K562 (cell line): ENCODE measurements around the gene VSIG10. TPM values are rescaled to one million over a fixed set of nuclear protein-coding genes. Genes with fewer than 3 reads are reported as not detected.

Experiments
- BRD9 ChIP-seq: fragments of 450-650 bp; IDR thresholded peaks from 2 replicates; pipeline ENCODE4 v1.6.1; 2018; ENCODE audit warnings: low read depth; ENCODE audit not compliant: partially characterized antibody
- EP300 ChIP-seq: IDR thresholded peaks from 2 replicates; pipeline ENCODE4 v1.6.1; 2012; ENCODE audit warnings: low read length, improper control_type of control experiment
- GABPA ChIP-seq: fragments of 200-800 bp; sonication (Bioruptor generic); conservative IDR thresholded peaks from 2 replicates; pipeline ENCODE4 v1.6.1; 2016; ENCODE audit warnings: low read depth, missing genetic modification characterization, missing compliant biosample characterization
- NFRKB ChIP-seq: fragments of 450-650 bp; IDR thresholded peaks from 2 replicates; pipeline ENCODE4 v1.6.1; 2016; ENCODE audit warnings: low read depth
- REST ChIP-seq, 2 experiments: fragments of 450-650 bp; formaldehyde crosslinking in 1 of 2; IDR thresholded peaks; 2 replicates each; pipeline versions ENCODE4 v1.4.0 to v1.6.1; 2014 to 2020; ENCODE audit warnings: mild to moderate bottlenecking in 2 of 2, borderline replicate concordance in 1 of 2, low read depth in 1 of 2
- SMAD2 ChIP-seq: fragments of 150-350 bp; IDR thresholded peaks from 2 replicates; pipeline ENCODE4 v1.6.1; 2014; ENCODE audit warnings: low read depth, mild to moderate bottlenecking, low read length
- SMARCC2 ChIP-seq: fragments of 450-650 bp; IDR thresholded peaks from 2 replicates; pipeline ENCODE4 v1.6.1; 2017; ENCODE audit warnings: antibody characterized with exemption, moderate library complexity, mild to moderate bottlenecking, low read depth
- SRSF3 ChIP-seq: fragments of 200-400 bp; formaldehyde crosslinking; IDR thresholded peaks from 2 replicates; pipeline ENCODE4 v1.6.1; 2016; ENCODE audit warnings: mild to moderate bottlenecking, low read length, moderate library complexity; ENCODE audit not compliant: insufficient read depth
- ZNF280A ChIP-seq: fragments of 450-650 bp; IDR thresholded peaks from 2 replicates; pipeline ENCODE4 v1.6.1; 2018; ENCODE audit warnings: mild to moderate bottlenecking, low read depth; ENCODE audit not compliant: partially characterized antibody
- ZNF511 ChIP-seq: sonication (generic); formaldehyde crosslinking; IDR thresholded peaks from 2 replicates; pipeline ENCODE4 v1.8.0; 2022; ENCODE audit warnings: mild to moderate bottlenecking, missing genetic modification reagents
- ZNF766 ChIP-seq: fragments of 200-800 bp; sonication (Bioruptor generic); conservative IDR thresholded peaks from 2 replicates; pipeline ENCODE4 v1.6.1; 2016; ENCODE audit warnings: missing genetic modification characterization, missing compliant biosample characterization
- polyA plus RNA-seq, 8 experiments: library from polyadenylated mRNA; depleted of rRNA in 4 of 8; stranded (reverse) in 5 of 8; unstranded in 3 of 8; fragments of >200 nt; fragmentation: Nextera tagmentation in 2 of 8; fragmentation: Illumina TruSeq in 1 of 8; extraction: Ambion mirVana in 2 of 8; extraction: Trizol in 1 of 8; gene quantifications; 2 replicates each; pipeline versions ENCODE4 v1.2.1 to v1.2.3, GENCODE V29; 2011 to 2014; ENCODE audit warnings: inconsistent platforms in 1 of 8, missing spikeins in 1 of 8
- total RNA-seq, 7 experiments: library from RNA; depleted of rRNA in 6 of 7; stranded (reverse); fragments of >200 nt in 6 of 7; fragmentation: Illumina TruSeq in 2 of 7; extraction: Trizol in 2 of 7; gene quantifications; 2 replicates each; pipeline versions ENCODE4 v1.2.1 to v1.2.3, GENCODE V29; 2011 to 2021; ENCODE audit warnings: low replicate concordance in 1 of 7
- TF ChIP-seq, protein P1 (sequence below), 3 experiments: fragments of 200-800 bp in 1 of 3; sonication (Bioruptor generic) in 1 of 3; sonication (generic) in 1 of 3; formaldehyde crosslinking in 1 of 3; IDR thresholded peaks; 2 replicates each; pipeline versions ENCODE4 v1.6.1 to v1.8.0; 2016 to 2022; ENCODE audit warnings: mild to moderate bottlenecking in 2 of 3, missing compliant biosample characterization in 2 of 3, missing genetic modification characterization in 2 of 3, missing genetic modification reagents in 1 of 3

Gene VSIG10
- total and polyA plus RNA-seq, 9 of the 15 experiments (the other 6 are each of a cell fraction or from before 2014, with no cell fraction given), result 4.1 to 8.8 (median 4.7) TPM

DNA sequence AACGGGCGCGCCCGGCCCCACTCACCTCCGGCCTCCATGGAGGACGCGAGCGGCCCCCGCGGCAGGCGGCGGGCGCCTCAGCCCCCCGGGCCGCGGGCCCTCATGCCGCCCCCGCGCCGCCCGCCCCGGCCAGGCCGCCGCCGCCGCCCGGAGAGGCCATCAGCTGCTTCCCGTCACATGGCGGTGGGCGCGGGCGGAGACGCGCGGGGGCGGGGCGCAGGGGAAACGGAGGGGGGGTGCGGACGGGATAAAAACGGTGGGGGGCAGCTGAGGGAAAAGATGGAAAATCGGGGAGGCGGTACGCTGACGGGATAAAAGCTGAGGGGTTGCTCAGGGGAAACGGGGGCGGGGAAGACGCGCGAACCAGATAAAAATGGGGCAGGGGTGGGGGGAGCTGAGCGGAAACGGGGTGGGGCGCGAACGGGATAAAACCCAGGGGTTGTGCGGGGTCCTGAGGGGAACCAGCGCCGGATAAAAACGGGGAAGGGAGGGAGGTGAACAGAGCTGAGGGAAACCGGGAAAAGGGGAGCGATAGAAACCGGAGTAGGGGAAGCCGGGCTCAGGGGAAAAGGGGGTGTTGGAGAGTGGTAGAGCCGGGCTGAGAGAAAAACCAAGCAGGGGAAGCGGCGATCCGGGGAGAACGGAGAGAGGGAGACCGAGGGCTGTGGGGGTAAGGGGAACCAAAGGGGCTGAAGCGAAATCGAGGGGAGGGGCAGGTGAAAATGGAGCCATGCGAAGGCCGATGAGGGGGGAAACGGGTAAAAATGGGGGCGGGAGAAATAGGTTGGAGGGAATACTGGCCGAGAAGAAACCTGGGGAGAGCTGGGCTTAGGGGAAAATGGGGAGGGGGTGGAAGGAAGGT lies 42.6 kb downstream of the VSIG10 start, which contains the start of gene WSB2 (continued):
- TF ChIP-seq REST (IDR thresholded peaks at IDR 0.05; ENCODE audit: borderline replicate concordance) (no peak), REST (CRISPR knock-in tag; IDR thresholded peaks at IDR 0.05; ENCODE audit: low read depth) (no peak), GABPA (tag) (peak; percentile 81), SRSF3 (0 out of 2 replicates have a peak, but pooled peaks have one; percentile 28), ZNF511 (no peak), SMAD2 (no peak), SMARCC2 (no peak), ZNF280A (no peak), NFRKB (peak; percentile 89), ZNF766 (0 out of 2 replicates have a peak, but pooled peaks have one; percentile 46), BRD9 (peak; percentile 71), EP300 (no peak)
- TF ChIP-seq, protein P1, sequence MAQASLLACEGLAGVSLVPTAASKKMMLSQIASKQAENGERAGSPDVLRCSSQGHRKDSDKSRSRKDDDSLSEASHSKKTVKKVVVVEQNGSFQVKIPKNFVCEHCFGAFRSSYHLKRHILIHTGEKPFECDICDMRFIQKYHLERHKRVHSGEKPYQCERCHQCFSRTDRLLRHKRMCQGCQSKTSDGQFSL (CRISPR knock-in tag; IDR thresholded peaks at IDR 0.05), result no peak; the same call in 1 of the 2 replicates
- TF ChIP-seq, protein P1 (tag; IDR thresholded peaks at IDR 0.05), result peak in 1 of 2 experiments; percentile 77; a peak in 1 of 4 replicates
